NCI-H82 treated with DMSO at 0.1 percent for 48 hours (cell line): ENCODE measurements around the gene EMD.
A peak's percentile ranks its signal among the peaks of the same experiment; 100 is the strongest.
"Not testable (repeated sequence)": the region's sequence is repeated elsewhere in the genome, so short reads cannot be mapped to it uniquely, and the experiment has no call there.

Experiments
- DNase-seq: peaks from one replicate; lab custom pipeline; 2025; ENCODE audit not compliant: unreplicated experiment; lab: John Stamatoyannopoulos, UW

EMD gene

DNA sequence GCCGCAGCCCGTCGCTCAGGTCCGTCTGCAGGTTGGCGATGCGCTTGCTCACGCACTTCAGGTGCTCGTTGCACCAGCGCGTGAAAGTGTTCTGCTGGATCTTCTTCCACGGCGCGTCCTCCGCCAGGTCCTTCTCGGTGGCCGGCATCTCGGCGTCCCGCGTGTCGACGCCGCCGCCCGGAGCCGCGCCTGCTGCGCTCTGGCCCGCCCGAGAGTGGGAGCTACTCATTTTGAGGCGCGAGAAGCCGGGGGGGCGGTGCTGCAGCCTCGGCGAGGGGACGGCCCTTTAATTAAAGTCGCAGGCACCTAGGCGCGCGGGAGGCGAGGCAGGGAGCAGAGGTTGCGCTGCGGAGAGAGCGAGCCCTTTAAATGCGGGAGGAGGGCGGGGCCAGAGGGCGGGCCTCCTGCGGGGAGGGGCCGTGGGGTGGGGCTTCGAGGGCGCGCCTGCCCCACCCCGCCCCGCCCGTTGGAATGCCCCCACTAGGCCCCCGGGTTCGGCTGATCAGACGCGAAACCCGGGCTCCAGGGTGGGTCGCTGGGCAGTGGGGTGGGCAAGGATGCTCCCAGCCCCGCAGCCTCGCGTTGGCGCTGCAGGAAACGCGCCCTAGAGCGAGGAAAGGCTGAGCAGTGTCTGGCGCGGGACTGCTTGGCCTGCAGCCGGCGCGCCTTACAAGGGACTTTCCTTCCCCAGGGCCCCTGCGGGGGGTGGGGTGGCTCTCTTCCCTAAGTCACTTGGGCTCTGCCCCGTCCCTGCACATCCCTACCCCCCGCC, 7.9 kb upstream of the EMD start:
- peak; percentile 82 for DNase-seq

DNA sequence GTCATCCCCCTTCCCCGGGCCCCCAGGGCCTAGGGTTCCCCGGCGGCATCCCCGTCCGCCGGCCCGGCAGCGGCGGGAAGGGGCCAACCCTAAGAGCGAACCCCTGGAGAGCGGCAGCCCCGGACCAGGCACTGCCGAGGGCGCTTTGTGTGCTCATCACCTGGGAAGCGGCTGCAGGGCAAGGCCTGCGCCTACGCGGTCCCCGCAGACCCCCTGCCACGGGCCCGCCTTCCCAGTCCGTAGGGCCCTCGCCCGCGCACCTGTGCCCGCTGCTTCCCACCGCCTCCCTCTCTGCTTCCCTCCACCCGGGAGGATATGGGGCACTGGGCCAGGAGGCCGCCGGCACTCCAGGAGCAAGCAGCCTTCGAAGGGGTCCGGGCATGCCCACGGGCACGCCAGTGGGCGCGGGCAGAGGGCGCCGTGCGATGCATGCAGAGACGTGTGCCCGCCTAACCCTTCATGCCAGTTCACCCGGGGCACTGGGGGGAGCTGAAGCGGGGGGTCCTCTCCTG, 7.2 kb upstream of the EMD start:
- no peak for DNase-seq

DNA sequence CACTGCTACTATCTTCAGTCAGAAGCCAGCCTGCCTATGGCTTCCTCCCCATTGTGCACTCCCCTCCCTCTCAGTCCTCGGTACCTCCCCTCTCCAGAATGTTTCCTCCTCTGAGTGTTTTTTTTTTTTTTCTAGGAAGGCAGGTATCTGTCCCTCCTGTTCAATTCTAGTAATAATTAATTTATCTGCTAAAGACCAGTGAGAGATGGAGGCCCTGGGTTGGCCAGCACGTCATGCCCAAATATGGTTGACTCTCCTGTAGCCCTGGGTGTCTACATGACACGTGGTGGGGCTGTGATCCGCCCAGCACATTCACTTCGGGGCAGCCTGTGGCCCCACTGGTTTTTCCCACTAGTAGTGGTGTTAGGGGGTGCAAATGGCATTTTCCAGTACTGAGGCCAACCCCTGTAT, 6.5 kb upstream of the EMD start:
- no peak for DNase-seq

DNA sequence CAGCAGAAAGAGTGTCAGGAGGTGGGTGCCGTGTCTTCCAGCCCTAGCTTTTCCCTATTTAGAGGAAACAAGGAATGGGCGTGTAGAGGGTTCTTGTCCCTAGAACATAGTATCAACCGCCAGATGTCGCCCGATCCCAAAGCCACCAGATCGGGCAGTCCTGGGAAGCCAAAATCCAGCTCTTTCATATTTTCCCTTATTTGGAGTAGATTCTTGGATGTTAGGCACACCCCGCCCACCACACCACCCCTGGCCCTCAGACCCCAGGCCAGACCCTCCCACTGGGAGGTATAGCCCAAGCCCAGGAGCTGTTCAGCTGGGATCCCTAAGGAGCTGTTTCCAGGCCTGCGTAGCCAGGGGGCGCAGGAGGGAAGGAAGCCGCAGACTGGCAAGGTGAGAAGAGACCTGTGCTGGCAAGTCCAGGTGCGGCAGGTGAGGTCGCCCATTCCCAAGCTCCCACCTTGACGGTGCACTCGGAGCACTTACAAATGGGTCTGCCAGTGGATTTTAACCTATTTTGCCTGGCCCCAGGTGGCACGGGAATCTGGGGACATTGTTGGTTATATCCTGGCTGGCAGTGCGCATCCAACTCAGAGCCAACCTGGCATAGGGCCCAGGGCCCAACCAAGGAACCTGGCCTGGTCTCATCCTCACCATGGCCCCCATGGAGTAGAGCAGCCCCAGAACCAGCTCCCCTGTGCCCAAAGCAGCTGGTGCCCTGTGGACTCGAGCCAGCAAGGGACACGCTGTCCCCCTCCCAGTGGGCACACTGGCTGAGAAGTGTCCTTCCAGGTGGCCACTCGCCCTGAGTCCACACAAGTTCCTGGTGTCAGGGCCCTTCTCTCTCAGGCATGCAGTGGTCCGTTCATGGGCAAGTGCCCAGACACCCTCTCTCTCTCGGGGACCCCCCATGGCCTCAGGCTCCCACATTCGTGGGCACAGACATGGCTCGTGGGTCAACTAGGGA, 5.5 kb upstream of the EMD start:
- DNase-seq: peak; percentile 56

DNA sequence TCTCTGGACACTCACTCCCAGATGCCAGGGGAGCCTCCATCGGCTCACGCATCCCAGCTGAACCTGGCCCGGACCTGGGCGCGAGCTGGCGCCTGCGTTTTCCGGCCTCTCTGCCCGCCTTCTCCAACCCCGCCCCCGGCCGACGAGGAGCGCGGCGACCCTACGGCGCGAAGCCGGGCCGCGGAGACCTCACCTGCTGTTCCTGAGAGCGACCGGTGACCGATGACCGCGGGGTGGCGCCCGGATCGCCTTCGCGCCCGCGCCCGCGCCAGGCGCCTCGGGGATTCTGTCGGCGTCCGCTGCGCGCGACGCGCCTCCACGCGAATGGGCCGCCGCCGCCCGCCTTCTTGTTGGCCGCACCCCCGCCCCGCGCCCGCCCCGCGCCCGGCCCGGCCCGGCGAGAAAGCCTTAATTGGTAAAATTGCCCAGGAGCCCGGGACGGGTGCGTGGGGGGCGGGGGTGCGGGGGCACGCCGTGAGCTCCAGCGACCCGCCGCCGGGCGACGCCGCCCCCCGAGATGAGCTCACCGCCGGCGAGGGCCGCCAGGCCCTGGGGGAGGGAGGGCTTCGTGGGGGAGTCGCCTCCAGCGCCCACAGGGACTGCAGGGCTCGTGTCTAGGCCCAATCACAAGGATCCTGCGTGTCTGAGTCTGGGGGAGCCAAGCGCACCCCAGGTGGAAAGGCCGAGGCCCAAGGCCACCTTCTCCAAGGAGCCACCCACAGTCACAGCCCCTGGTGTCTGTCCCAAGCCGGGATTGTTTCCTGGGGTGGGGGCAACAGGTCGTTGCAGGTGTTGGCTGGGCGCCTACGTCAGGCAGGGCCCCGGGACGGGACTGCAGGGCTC, 4.6 kb upstream of the EMD start, which contains the start of gene FLNA:
Gene FLNA, minus strand, starts transcription at position 322 of the 843 bp plus-strand sequence. CDS start 3,389 bp downstream, outside the sequence.
- no peak for DNase-seq

DNA sequence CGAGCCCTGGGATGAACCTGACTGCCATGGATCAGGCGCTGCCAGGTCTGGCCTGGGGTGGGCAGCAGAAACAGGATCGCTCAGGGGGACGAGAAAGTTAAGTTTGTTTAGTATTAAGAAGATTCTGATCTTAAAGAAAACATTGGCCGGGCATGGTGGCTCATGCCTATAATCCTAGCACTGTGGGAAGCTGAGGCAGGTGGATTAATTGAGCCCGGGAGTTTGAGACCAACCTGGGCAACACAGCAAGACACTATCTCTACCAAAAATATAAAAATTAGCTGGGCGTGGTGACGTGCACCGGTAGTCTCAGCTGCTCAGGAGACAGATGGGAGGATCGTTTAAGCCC, 4.0 kb upstream of the EMD start:
- no peak for DNase-seq

DNA sequence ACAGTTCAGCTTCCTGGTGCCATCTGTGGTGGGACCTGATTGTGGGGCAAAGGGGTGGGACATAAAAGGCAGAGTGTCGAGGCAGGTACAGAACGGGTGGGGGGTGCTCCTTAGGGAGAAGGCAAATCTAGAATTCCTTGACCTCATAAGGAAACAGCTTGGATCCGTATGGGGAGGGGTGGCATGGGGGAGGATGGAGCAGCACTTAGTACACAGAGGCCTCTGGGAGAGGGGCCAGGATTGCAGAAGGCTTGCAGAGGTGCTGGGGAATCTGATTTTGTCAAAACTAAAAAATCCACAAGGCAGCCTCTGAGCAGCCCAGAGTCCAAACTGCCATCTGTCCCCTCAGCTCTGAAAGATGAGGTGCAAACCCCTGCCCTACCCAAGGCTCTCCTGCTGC, 2.3 kb upstream of the EMD start:
- DNase-seq: no peak

DNA sequence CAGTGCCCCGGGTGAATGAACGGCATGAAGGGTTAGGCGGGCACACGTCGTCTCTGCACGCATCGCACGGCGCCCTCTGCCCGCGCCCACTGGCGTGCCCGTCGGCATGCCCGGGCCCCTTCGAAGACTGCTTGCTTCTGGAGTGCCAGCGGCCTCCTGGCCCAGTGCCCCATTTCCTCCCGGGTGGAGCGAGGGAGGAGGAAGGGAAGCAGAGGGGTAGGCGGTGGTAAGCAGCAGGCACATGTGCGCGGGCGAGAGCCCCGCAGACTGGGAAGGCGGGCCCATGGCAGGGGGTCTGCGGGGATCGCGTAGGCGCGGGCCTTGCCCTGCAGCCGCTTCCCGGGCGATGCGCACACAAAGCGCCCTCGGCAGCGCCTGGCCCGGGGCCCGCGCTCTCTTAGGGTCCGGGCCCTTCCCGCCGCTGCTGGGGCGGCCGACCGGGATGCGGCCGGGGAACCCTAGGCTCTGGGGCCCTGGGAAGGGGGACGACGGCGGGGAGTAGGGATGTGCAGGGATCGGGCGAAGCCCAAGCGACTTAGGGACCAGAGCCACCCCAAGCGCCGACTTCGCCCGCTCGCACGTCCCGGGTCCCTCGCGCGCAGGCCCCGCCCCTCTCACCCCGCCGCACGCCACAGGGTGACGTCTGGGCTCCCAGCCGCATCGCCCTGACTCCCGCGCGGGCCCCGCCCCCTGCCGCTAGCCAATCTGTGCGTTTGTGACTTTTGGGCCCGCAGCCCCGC, 866 bp upstream of the EMD start:
- no peak for DNase-seq

DNA sequence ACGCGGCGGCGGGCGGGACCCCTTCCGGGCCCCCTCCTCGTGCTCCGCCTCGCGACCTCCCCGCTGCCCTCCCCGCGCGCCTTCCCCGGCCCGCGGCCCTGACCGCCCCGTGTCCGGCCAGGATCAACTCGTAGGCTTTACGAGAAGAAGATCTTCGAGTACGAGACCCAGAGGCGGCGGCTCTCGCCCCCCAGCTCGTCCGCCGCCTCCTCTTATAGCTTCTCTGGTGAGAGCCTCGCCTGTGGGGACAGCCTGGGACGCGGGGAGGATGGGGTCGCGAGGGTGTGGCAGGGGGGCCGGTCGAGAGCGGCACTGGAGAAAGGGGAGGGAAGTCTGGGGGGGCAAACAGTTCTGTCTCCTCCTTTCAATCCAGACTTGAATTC, 465 bp downstream of the EMD start:
- no peak for DNase-seq

DNA sequence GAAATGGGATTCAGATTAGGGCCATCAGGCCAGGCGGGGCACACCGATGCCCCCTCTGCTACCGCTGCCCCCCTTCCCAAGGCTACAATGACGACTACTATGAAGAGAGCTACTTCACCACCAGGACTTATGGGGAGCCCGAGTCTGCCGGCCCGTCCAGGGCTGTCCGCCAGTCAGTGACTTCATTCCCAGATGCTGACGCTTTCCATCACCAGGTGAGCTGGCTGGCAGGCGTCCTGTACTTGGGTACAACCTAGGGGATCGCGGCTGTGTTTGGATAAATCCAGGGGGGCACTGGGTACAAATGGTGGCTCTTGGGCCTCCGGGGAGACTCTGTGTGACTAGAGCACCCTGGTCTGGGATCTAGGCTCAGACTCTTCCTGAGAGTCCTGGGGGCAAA, 1.1 kb downstream of the EMD start:
- no peak for DNase-seq

DNA sequence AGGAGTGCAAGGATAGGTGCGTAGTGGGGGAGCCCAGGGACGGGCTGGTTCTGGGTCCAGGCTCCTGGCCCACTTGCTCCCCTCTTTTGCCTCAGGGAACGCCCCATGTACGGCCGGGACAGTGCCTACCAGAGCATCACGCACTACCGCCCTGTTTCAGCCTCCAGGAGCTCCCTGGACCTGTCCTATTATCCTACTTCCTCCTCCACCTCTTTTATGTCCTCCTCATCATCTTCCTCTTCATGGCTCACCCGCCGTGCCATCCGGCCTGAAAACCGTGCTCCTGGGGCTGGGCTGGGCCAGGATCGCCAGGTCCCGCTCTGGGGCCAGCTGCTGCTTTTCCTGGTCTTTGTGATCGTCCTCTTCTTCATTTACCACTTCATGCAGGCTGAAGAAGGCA, 1.7 kb downstream of the EMD start:
- no peak for DNase-seq

DNA sequence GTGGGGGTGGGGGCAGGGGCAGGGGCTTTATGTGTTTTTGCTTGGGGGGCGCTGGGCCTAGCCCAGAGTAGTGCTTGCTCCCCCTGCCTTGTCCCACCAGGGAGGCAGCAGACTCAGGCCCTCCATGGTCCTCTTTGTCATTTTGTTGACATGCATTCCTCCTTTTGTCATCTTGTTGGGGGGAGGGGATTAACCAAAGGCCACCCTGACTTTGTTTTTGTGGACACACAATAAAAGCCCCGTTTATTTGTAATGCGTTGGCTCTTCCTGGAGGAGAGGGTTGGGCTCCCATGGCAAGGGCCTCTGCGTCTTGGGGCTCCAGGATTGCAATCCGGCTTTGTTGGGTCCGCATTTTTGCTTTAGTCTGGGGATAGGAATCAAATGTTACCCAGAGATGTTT, 2.2 kb downstream of the EMD start:
- DNase-seq: no peak

DNA sequence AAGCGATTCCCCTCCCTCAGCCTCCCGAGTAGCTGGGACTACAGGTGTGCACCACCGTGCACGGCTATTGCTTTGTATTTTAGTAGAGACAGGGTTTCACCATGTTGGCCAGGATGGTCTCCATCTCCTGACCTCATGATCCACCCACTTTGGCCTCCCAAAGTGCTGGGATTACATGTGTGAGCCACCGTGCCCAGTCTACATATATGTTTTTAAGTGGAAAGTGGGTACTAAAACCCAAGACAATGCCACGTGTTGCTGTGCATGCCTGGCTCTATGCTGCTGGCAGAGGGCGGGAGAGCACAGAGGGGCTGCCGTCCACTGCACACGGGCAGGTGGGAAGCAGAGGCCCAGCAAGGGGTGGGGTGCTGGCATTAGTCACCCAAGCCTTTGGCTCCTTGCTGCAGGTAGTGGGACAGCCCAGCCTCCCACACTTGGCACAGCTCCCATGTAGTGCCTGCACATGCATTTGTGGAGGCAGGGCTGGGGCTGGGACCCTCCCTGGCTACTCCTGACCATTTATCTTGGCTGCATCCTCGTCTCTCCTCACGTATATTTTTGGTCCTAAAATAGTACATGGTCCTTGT, 3.5 kb downstream of the EMD start:
- DNase-seq: no peak

DNA sequence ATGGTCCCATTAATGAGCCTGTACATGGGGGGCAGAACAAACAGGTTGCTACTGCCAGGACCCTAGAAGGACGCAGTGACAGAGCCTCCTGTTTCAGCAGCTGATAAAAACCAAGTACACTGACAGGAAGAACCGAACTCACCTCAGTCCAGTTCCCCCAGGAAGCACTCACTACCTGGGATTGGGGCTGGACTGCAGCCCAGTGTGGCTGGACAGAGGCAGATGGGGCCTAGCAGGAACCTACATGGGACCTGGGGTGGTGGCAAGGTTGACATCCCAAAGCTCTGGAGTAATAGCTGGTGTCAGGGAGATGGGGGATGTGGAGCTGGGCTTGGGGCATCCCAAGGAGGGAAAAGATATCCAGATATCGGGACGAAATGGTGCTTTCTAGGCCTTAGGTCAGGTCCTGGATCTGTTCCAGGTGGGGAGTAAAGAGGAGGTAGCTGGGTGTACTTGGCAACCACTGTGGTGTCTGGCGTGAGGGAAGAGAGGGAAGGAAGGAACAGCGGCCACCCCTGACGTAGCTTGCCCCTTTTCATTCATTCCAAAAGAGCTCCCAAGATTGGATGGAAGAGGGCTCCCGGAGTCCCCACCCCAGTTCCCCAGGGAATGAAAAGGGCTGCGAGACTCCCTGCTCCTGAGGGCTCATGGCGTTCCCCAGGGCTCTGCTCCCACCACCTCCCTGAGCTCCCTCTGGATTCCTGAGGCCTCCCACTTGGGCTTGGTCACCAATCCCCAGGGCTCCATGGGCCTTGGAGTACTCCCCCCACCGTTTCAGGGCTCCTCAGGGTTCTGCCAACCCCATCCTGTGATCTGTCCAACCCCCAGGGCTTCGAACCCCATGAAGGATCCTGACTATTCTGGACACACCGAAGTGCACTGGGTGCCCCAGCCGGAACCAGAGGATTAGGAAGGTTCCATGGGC, 4.5 kb downstream of the EMD start:
- DNase-seq: no peak

DNA sequence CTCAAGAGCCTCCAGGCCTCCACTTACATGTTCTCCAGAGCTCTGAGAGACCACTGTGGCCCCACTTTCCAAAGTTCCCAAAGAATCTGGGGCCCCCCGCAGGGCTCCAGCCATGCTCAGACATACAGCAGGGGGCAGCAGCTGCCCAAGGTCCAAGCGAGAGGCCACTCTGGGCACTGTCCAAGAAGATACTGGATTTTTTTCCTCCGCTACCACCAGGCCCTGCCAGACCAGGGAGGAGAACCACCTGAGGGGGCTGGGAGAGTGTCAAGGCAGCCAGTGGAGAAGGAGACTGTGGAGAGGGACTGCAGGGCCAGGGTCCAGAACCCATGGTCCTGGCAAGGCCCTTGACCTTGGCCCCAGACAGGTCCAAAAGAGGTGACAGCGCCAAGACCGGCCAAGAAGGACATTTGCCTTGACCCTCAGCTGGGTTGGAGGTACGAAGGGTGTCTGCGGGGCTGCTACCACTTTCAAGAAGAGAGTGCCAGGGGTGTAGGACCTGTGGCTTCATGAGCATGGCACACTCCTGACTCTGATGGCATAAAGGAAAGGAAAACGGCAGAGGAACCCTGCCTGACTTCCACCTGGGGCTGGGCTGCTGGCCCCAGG, 5.3 kb downstream of the EMD start:
- no peak for DNase-seq

DNA sequence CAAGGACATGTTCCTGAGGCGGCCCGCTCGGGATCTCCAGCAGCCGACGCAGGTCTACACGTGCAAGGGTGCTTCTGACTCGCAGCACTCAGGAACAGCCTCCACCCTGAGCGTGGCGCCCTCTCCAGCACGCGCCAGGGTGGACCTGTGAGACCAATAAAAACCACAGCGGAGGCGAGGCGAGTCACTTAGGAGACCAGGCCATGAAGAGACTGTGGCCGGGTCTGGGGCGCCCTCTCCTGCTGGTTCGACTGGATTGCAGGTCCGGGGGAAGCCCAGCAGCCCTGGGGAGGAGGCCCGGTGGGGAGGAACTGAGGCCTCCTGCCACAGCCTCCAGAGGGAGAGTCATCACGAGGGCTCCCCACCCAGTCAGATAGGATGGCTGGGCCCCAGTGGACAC, 9.0 kb downstream of the EMD start:
- DNase-seq: not testable (repeated sequence)

DNA sequence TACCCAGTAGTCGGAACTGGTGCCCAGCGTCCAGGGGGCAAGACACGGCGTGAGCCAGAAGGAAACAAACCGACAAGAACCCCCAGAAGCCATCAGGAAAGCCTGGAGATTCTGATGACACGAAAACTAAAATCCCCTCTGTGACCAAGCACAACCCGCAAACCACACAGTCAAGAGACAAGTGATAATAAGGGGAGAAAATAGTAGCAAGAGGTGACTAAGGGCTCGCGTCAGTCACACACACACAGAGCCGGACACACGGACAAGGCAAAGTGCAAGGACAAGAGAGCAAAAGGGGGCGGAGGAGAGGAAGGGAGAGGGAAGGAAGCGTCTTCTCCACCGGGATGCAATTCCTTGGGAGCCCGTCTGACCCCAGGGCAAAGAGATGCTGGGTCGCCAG, 9.6 kb downstream of the EMD start:
- not testable (repeated sequence) for DNase-seq
